SK-N-MC (cell line): ENCODE results near the gene ROPN1L.

Experiments used
- EZH2 ChIP-seq: fragments of 200-600 bp; sonication (generic); IDR thresholded peaks from one replicate; pipeline ENCODE4 v1.6.1; 2017; ENCODE audit warnings: antibody characterized with exemption
- POLR2AphosphoS5 ChIP-seq: IDR thresholded peaks from 2 replicates; pipeline ENCODE4 v1.6.1; 2012; ENCODE audit warnings: mild to moderate bottlenecking, low read depth, low read length, borderline replicate concordance

DNA sequence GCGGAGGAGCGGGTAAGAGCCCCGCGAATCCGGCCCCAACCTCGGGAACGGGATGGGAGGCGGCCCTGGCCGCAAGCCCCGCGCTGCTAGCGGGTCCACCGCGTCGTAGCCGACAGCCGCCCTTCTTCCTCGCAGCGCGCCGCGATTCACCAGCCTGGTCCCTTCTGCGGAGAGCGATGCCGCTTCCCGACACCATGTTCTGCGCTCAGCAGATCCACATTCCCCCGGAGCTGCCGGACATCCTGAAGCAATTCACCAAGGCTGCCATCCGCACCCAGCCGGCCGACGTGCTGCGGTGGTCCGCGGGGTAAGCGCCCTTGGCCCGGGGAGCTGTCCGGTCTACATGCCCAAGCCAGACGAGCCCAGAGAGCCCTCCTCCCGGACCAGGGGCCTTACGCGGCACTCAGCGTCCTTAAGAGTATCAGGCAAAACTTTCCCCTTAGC lies 335 bp downstream of the ROPN1L start:
- TF ChIP-seq POLR2AphosphoS5 (no peak), EZH2 (no peak)
